IMR-90 (cell line): ENCODE results near the gene SFT2D2. TPM values are rescaled to one million over a fixed set of nuclear protein-coding genes. Genes with fewer than 3 reads are reported as not detected.

Source experiments
- ATAC-seq: fragments of 200-7000 bp; cut with Tn5 transposase; 2 replicates; pipeline ENCODE4 v1.9.1; 2020; ENCODE audit warnings: low read depth, mild to moderate bottlenecking, moderate library complexity
- BruUV-seq: library from RNA; stranded (reverse); fragments of 400-500 nt; replicated peaks from 2 replicates; lab custom pipeline; 2021; lab: Mats Ljungman, UMichigan
- CTCF ChIA-PET: fragments of 300-600 bp; formaldehyde crosslinking; extraction: SDS; loops from one replicate; lab custom pipeline; 2021; ENCODE audit warnings: antibody characterized with exemption; lab: Yijun Ruan, JAX
- POLR2A ChIA-PET: fragments of 300-600 bp; sonication (Branson Sonifier 250); formaldehyde crosslinking; loops from one replicate; lab custom pipeline; 2022; ENCODE audit warnings: antibody characterized with exemption; ENCODE audit not compliant: unreplicated experiment; lab: Charles Lee
- DNase-seq: peaks from one replicate; pipeline ENCODE4 v3.0.0; 2013
- H2AFZ ChIP-seq: replicated peaks from 2 replicates; pipeline ENCODE3; 2013; ENCODE audit warnings: low read length, mild to moderate bottlenecking; ENCODE audit not compliant: poor library complexity
- H2AK5ac ChIP-seq: 2 replicates; pipeline ENCODE4 v1.6.1; 2013; ENCODE audit warnings: low read depth, low read length, inconsistent platforms
- H2AK9ac ChIP-seq: replicated peaks from 2 replicates; pipeline ENCODE3; 2013; ENCODE audit warnings: mild to moderate bottlenecking, low read depth, low read length, moderate library complexity; ENCODE audit not compliant: poor library complexity
- H2BK120ac ChIP-seq: 2 replicates; pipeline ENCODE4 v1.6.1; 2013; ENCODE audit warnings: low read depth, low read length, inconsistent platforms
- H2BK15ac ChIP-seq: 3 replicates; pipeline ENCODE4 v1.6.1; 2013; ENCODE audit warnings: low read depth, low read length, inconsistent platforms
- H2BK20ac ChIP-seq: 2 replicates; pipeline ENCODE4 v1.6.1; 2013; ENCODE audit warnings: low read depth, mild to moderate bottlenecking, inconsistent platforms, low read length, moderate library complexity
- H2BK5ac ChIP-seq: 2 replicates; pipeline ENCODE4 v1.6.1; 2013; ENCODE audit warnings: mild to moderate bottlenecking, low read depth, low read length, inconsistent platforms; ENCODE audit not compliant: poor library complexity, severe bottlenecking
- H3K14ac ChIP-seq: replicated peaks from 2 replicates; pipeline ENCODE4 v1.6.1; 2013; ENCODE audit warnings: low read depth, low read length, inconsistent platforms
- H3K18ac ChIP-seq: 2 replicates; pipeline ENCODE4 v1.6.1; 2013; ENCODE audit warnings: low read depth, low read length, control low read depth
- H3K23ac ChIP-seq: 2 replicates; pipeline ENCODE4 v1.6.1; 2013; ENCODE audit warnings: low read depth, low read length, inconsistent platforms
- H3K27ac ChIP-seq: 2 replicates; pipeline ENCODE4 v1.5.1; 2013; ENCODE audit warnings: mild to moderate bottlenecking, control low read depth, low read length; ENCODE audit not compliant: insufficient read depth
- H3K27me3 ChIP-seq: 2 replicates; pipeline ENCODE4 v1.6.1; 2013; ENCODE audit warnings: low read length; ENCODE audit not compliant: control insufficient read depth, insufficient read depth
- H3K36me3 ChIP-seq: 2 replicates; pipeline ENCODE4 v1.6.1; 2013; ENCODE audit warnings: low read length, mixed read lengths; ENCODE audit not compliant: control insufficient read depth, insufficient read depth
- H3K4ac ChIP-seq: 2 replicates; pipeline ENCODE4 v1.6.1; 2013; ENCODE audit warnings: low read depth, low read length, inconsistent platforms
- H3K4me1 ChIP-seq: 2 replicates; pipeline ENCODE4 v1.6.1; 2013; ENCODE audit warnings: low read length, mixed read lengths; ENCODE audit not compliant: control insufficient read depth, insufficient read depth
- H3K4me2 ChIP-seq: 2 replicates; pipeline ENCODE4 v1.6.1; 2013; ENCODE audit warnings: low read depth, mild to moderate bottlenecking, control low read depth, low read length, moderate library complexity
- H3K4me3 ChIP-seq: 2 replicates; pipeline ENCODE4 v1.5.1; 2013; ENCODE audit warnings: low read depth, mild to moderate bottlenecking, control low read depth, low read length, moderate library complexity; ENCODE audit not compliant: insufficient read depth
- H3K56ac ChIP-seq: 2 replicates; pipeline ENCODE4 v1.6.1; 2013; ENCODE audit warnings: low read length, inconsistent platforms; ENCODE audit not compliant: insufficient read depth; ENCODE audit errors: extremely low read depth
- H3K79me1 ChIP-seq, 2 experiments: 2 replicates each; pipeline ENCODE4 v1.6.1; 2013; ENCODE audit warnings: low read length in 2 of 2, inconsistent platforms in 1 of 2, low read depth in 1 of 2
- H3K9ac ChIP-seq: 2 replicates; pipeline ENCODE4 v1.6.1; 2013; ENCODE audit warnings: low read depth, low read length, control low read depth
- H3K9me1 ChIP-seq: 2 replicates; pipeline ENCODE4 v1.6.1; 2013; ENCODE audit warnings: low read length, inconsistent platforms; ENCODE audit not compliant: insufficient read depth
- H3K9me3 ChIP-seq: 2 replicates; pipeline ENCODE4 v1.6.1; 2013; ENCODE audit warnings: low read length; ENCODE audit not compliant: control insufficient read depth, insufficient read depth
- H4K20me1 ChIP-seq: 2 replicates; pipeline ENCODE4 v1.6.1; 2013; ENCODE audit warnings: low read length, inconsistent platforms; ENCODE audit not compliant: insufficient read depth
- H4K5ac ChIP-seq: 2 replicates; pipeline ENCODE4 v1.6.1; 2013; ENCODE audit warnings: mild to moderate bottlenecking, low read depth, low read length, control low read depth
- H4K8ac ChIP-seq, 2 experiments: 2 replicates each; pipeline ENCODE4 v1.6.1; 2013; ENCODE audit warnings: low read depth in 2 of 2, low read length in 2 of 2, control low read depth in 1 of 2, inconsistent platforms in 1 of 2
- H4K91ac ChIP-seq: 2 replicates; pipeline ENCODE4 v1.6.1; 2013; ENCODE audit warnings: low read depth, low read length, inconsistent platforms; ENCODE audit not compliant: insufficient read depth
- BHLHE40 ChIP-seq: fragments of 150-350 bp; IDR thresholded peaks from 2 replicates; pipeline ENCODE4 v1.6.1; 2016; ENCODE audit warnings: mild to moderate bottlenecking, low read depth, low read length
- CEBPB ChIP-seq: IDR thresholded peaks from 2 replicates; pipeline ENCODE4 v1.6.1; 2012; ENCODE audit warnings: low read depth, low read length, improper control_type of control experiment
- CHD1 ChIP-seq: IDR thresholded peaks from 2 replicates; pipeline ENCODE4 v1.6.1; 2012; ENCODE audit warnings: low read depth, low read length, improper control_type of control experiment
- CTCF ChIP-seq: conservative IDR thresholded peaks from 2 replicates; pipeline ENCODE4 v1.5.1; 2012; ENCODE audit warnings: mild to moderate bottlenecking, low read depth, low read length, improper control_type of control experiment
- FOS ChIP-seq: fragments of 150-350 bp; IDR thresholded peaks from 2 replicates; pipeline ENCODE4 v1.6.1; 2016; ENCODE audit warnings: low read depth, low read length
- MAFK ChIP-seq: IDR thresholded peaks from 2 replicates; pipeline ENCODE4 v1.6.1; 2012; ENCODE audit warnings: low read depth, low read length, improper control_type of control experiment
- MXI1 ChIP-seq: IDR thresholded peaks from 2 replicates; pipeline ENCODE4 v1.6.1; 2012; ENCODE audit warnings: low read depth, mild to moderate bottlenecking, low read length, moderate library complexity, borderline replicate concordance
- POLR2A ChIP-seq: IDR thresholded peaks from 2 replicates; pipeline ENCODE4 v1.6.1; 2012; ENCODE audit warnings: mild to moderate bottlenecking, low read depth, low read length
- RAD21 ChIP-seq: IDR thresholded peaks from 2 replicates; pipeline ENCODE4 v1.6.1; 2012; ENCODE audit warnings: low read length, improper control_type of control experiment
- RCOR1 ChIP-seq: IDR thresholded peaks from 2 replicates; pipeline ENCODE4 v1.6.1; 2012; ENCODE audit warnings: mild to moderate bottlenecking, low read length, improper control_type of control experiment; ENCODE audit not compliant: insufficient replicate concordance
- RFX5 ChIP-seq: IDR thresholded peaks from 2 replicates; pipeline ENCODE4 v1.8.0; 2012; ENCODE audit warnings: low read depth, mild to moderate bottlenecking, low read length, moderate library complexity
- USF2 ChIP-seq: fragments of 150-350 bp; IDR thresholded peaks from 2 replicates; pipeline ENCODE4 v1.6.1; 2017; ENCODE audit warnings: mild to moderate bottlenecking, antibody characterized with exemption, low read length, low read depth
- WGBS, 2 experiments: methylation state at CpG; one replicate each; pipeline versions ENCODE4 v1.1.5 to v1.1.7; 2013; ENCODE audit warnings: missing lambda C conversion rate in 2 of 2; ENCODE audit not compliant: insufficient read length in 1 of 2; ENCODE audit errors: extremely low coverage in 2 of 2; 5-methylcytosine and 5-hydroxymethylcytosine counted together
- dilution Hi-C: fragments of 300-500 bp; cut with HindIII; formaldehyde crosslinking; loops from one replicate; pipeline ENCODE4 v1.14.3; 2018; ENCODE audit warnings: low sequenced_read_pairs; ENCODE audit not compliant: unreplicated experiment
- in situ Hi-C: fragments of 300-500 bp; cut with MboI; formaldehyde crosslinking; loops from 3 replicates; pipeline ENCODE4 v1.14.3; 2019; ENCODE audit warnings: low sequenced_read_pairs, inconsistent platforms, mixed read lengths
- intact Hi-C: fragments of 100-400 bp; cut with micrococcal nuclease; formaldehyde crosslinking; loops from 2 replicates; pipeline ENCODE4 v1.10.0; 2022
- polyA plus RNA-seq, 3 experiments: library from polyadenylated mRNA; depleted of rRNA; stranded (reverse); fragments of >200 nt; gene quantifications; 2 replicates each; pipeline ENCODE4 v1.2.3, GENCODE V29; 2012; ENCODE audit warnings: low replicate concordance in 1 of 3
- total RNA-seq: library from RNA; depleted of rRNA; stranded (reverse); fragments of >200 nt; gene quantifications from 2 replicates; pipeline ENCODE4 v1.2.3, GENCODE V29; 2012

SFT2D2 gene
- total and polyA plus RNA-seq, 2 of the 4 experiments (the other 2 are of a cell fraction): 11.1 to 37.6 TPM

DNA sequence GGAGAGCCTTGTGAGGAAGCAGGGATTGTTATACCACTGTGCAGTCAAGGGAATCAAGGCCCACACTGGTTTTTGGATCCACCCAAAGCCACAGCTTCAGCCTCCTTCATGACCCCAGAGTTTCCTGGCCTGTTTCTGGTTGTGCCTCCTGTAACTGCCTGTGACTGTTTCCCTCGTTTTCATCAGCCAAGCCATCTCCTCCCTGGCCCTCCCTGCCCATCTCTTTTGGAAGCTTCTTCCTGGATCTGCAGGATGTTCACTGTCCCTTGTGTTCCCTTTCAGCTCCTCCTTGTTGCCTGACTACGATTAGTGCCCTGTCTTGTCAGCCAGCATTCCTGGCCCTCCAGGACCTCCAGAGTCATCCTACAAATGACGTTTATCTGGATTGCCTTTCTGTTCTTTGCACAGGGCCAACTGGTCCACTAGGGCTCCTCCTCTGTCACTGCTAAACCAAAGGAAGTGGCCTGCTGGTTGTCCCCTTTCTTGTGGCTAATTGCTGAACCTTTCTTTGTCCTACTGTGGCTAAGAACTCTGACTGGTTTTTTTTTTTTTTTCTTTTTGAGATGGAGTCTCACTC lies 17.9 kb downstream of the SFT2D2 start:
- Histone ChIP-seq H3K9ac (no peak overlapping the region), H3K4me3 (no peak overlapping the region), H2AK5ac (no peak overlapping the region), H2BK15ac (no peak overlapping the region), H3K9me3 (no peaks in the 10 kb centered on the region), H3K4me2 (no peak overlapping the region; the same call in 1 of the 2 replicates), H3K9me1 (peaks cover 9% of the 10 kb centered on the region), H3K18ac (no peak overlapping the region), H4K5ac (no peak overlapping the region), H2BK5ac (no peak overlapping the region), H2AFZ (no peak overlapping the region), H4K91ac (no peak overlapping the region), H4K8ac (no peak overlapping the region), H2BK120ac (no peak overlapping the region), H4K20me1 (no peaks in the 10 kb centered on the region), H3K27ac (peak overlapping the region; percentile 31; the same call in 1 of the 2 replicates), H3K14ac (no peak overlapping the region), H2AK9ac (no peak overlapping the region), H3K4ac (no peak overlapping the region), H3K36me3 (peaks cover 19% of the 10 kb centered on the region), H3K27me3 (no peaks in the 10 kb centered on the region), H3K4me1 (peaks cover 6% of the 10 kb centered on the region; the same call in 1 of the 2 replicates), H3K79me1 (peaks cover 9 to 17% of the 10 kb centered on the region in 2 experiments; a peak in 3 of 4 replicates), H2BK20ac (no peak overlapping the region), H3K56ac (no peak overlapping the region), H3K23ac (no peak overlapping the region)
- 20% methylated on average over 1 of the region's 3 CpGs; no CpG with 5 or more reads in 1 of the 2 experiments for WGBS, 2 experiments
- intact Hi-C loops (no loop called here), in situ Hi-C loops (no loop called here), dilution Hi-C loops (no loop called here)
- ATAC-seq (no peak), DNase-seq (no peak)
- POLR2A ChIA-PET: no interaction called here
- no peak for TF ChIP-seq RFX5
- no peak for TF ChIP-seq CEBPB
- no peak for TF ChIP-seq MXI1
- TF ChIP-seq FOS: no peak
- TF ChIP-seq RAD21: no peak
- no peak for TF ChIP-seq BHLHE40
- no peak for TF ChIP-seq CHD1
- TF ChIP-seq RCOR1: no peak
- TF ChIP-seq MAFK: no peak
- TF ChIP-seq CTCF: no peak
- TF ChIP-seq POLR2A: no peak
- TF ChIP-seq USF2: no peak
- CTCF ChIA-PET: no interaction called here
- BruUV-seq: no TSS peak
